Adrenal gland (tissue), 5 donors: ENCODE data around the gene ARHGAP32.

Source experiments
- POLR2A ChIP-seq, 2 donors: fragments of 450-650 bp; IDR thresholded peaks; one replicate each; pipeline ENCODE4 v1.6.1; 2017; ENCODE audit warnings: antibody characterized with exemption in 2 of 2, mild to moderate bottlenecking in 2 of 2, moderate library complexity in 1 of 2
- TF ChIP-seq, protein P1 (sequence below), 6 experiments: fragments of 450-650 bp in 4 of 6; fragments of 200-600 bp in 2 of 6; sonication (generic) in 1 of 6; IDR thresholded peaks; 1 replicate in 5 of 6; 2 replicates in 1 of 6; pipeline versions ENCODE4 v1.5.1 to v1.8.0; 2016 to 2021; ENCODE audit warnings: antibody characterized with exemption in 6 of 6, mild to moderate bottlenecking in 2 of 6, moderate library complexity in 1 of 6
- donor health status: DM: no; HTN: no; CAD: no.

DNA sequence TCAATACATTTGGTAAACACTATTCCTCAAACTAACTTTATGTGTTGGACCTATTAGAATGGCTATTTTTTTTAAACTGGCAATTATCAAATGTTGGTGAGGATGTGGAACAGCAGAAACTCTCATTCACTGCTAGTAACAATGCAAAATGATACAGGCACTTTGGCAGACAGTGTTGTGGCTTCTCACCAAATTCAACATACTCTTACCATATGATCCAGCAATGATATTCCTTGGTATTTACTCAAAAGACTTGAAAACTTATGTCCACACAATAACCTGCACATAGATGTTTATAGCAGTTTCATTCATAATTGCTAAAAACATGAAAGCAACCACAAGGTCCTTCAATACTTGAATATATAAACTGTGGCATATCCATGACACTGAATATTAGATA, 136.9 kb downstream of the ARHGAP32 start:
- TF ChIP-seq, protein P1, sequence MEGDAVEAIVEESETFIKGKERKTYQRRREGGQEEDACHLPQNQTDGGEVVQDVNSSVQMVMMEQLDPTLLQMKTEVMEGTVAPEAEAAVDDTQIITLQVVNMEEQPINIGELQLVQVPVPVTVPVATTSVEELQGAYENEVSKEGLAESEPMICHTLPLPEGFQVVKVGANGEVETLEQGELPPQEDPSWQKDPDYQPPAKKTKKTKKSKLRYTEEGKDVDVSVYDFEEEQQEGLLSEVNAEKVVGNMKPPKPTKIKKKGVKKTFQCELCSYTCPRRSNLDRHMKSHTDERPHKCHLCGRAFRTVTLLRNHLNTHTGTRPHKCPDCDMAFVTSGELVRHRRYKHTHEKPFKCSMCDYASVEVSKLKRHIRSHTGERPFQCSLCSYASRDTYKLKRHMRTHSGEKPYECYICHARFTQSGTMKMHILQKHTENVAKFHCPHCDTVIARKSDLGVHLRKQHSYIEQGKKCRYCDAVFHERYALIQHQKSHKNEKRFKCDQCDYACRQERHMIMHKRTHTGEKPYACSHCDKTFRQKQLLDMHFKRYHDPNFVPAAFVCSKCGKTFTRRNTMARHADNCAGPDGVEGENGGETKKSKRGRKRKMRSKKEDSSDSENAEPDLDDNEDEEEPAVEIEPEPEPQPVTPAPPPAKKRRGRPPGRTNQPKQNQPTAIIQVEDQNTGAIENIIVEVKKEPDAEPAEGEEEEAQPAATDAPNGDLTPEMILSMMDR (IDR thresholded peaks at IDR 0.05), result no peak
- TF ChIP-seq POLR2A (IDR thresholded peaks at IDR 0.05), result no peak
